DOHH2 (cell line): ENCODE results near the gene ZFHX3.

Experiments
- H3F3A ChIP-seq: fragments of 200-600 bp; sonication (generic), shearing (Covaris generic); 2 replicates; pipeline ENCODE4 v1.6.0; 2016; ENCODE audit warnings: antibody characterized with exemption, mild to moderate bottlenecking; ENCODE audit not compliant: control insufficient read depth, insufficient read depth
- H3K27ac ChIP-seq: fragments of 200-600 bp; sonication (generic); 2 replicates; pipeline ENCODE4 v1.5.1; 2014; ENCODE audit warnings: low read depth, mild to moderate bottlenecking, low read length, moderate library complexity
- H3K27me3 ChIP-seq: fragments of 200-600 bp; sonication (generic); 2 replicates; pipeline ENCODE4 v1.6.1; 2014; ENCODE audit warnings: mild to moderate bottlenecking, low read length, mixed read lengths; ENCODE audit not compliant: control insufficient read depth
- H3K36me3 ChIP-seq: fragments of 200-600 bp; sonication (generic); 2 replicates; pipeline ENCODE4 v1.6.1; 2014; ENCODE audit warnings: mild to moderate bottlenecking, low read length, moderate library complexity, mixed read lengths; ENCODE audit not compliant: control insufficient read depth
- H3K4me1 ChIP-seq: fragments of 200-600 bp; sonication (generic); 2 replicates; pipeline ENCODE4 v1.6.1; 2014; ENCODE audit warnings: mild to moderate bottlenecking, low read length, mixed read lengths; ENCODE audit not compliant: control insufficient read depth
- H3K4me2 ChIP-seq: fragments of 200-600 bp; sonication (generic); 2 replicates; pipeline ENCODE4 v1.6.0; 2014; ENCODE audit warnings: mild to moderate bottlenecking, low read length, moderate library complexity
- H3K4me3 ChIP-seq: fragments of 200-600 bp; sonication (generic); 2 replicates; pipeline ENCODE4 v1.5.1; 2014; ENCODE audit warnings: mild to moderate bottlenecking, low read length, mixed read lengths
- H3K79me2 ChIP-seq: fragments of 200-600 bp; sonication (generic); 2 replicates; pipeline ENCODE4 v1.6.1; 2014; ENCODE audit warnings: mild to moderate bottlenecking, low read length, mixed read lengths; ENCODE audit not compliant: control insufficient read depth
- H3K9me2 ChIP-seq: fragments of 200-600 bp; sonication (generic); replicated peaks from 2 replicates; pipeline ENCODE4 v1.6.1; 2014; ENCODE audit warnings: mild to moderate bottlenecking, low read length, mixed read lengths; ENCODE audit not compliant: control insufficient read depth
- H3K9me3 ChIP-seq: fragments of 200-600 bp; sonication (generic); 2 replicates; pipeline ENCODE4 v1.6.1; 2014; ENCODE audit warnings: antibody characterized with exemption, low read length, mixed read lengths; ENCODE audit not compliant: control insufficient read depth, insufficient read depth
- H4K20me1 ChIP-seq: fragments of 200-600 bp; sonication (generic); 2 replicates; pipeline ENCODE4 v1.6.0; 2014; ENCODE audit warnings: low read depth, mild to moderate bottlenecking, antibody characterized with exemption, low read length, moderate library complexity; ENCODE audit not compliant: control insufficient read depth, insufficient read depth
- CTCF ChIP-seq: fragments of 200-600 bp; sonication (generic); IDR thresholded peaks from one replicate; pipeline ENCODE4 v1.5.1; 2014; ENCODE audit warnings: antibody characterized with exemption, mild to moderate bottlenecking, low read depth, low read length; ENCODE audit not compliant: poor library complexity, severe bottlenecking
- EZH2phosphoT487 ChIP-seq: fragments of 200-600 bp; sonication (generic); IDR thresholded peaks from 2 replicates; pipeline ENCODE4 v1.6.1; 2017; ENCODE audit warnings: borderline replicate concordance, mild to moderate bottlenecking, antibody characterized with exemption, low read length, moderate library complexity, mixed read lengths

ZFHX3 gene

DNA sequence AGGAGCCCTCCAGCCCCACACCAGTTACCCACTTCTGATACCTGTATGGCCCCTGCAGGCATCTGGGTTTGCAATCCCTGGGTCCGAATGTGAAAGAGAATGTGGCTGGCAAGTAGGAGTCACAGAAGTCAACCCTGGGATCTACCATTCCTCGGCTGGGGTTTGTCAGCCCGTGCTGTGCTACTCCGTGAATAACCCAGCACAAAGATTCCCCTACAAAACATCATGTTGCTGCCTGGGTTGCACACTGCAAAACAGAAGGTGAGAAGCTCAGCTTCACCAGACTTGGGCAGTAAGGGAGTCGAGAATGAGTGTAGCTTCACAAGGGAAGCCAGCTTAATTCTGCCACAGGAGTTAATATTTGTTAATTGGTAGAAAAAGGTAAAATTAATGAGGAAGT lies 137.1 kb downstream of the ZFHX3 start:
- no peaks in the 10 kb centered on the region for H3K4me1 ChIP-seq
- no peaks in the 10 kb centered on the region for H3F3A ChIP-seq
- H3K4me2 ChIP-seq: no peak overlapping the region
- H4K20me1 ChIP-seq: no peaks in the 10 kb centered on the region
- TF ChIP-seq EZH2phosphoT487 (no peak), CTCF (no peak)
- no peaks in the 10 kb centered on the region for H3K79me2 ChIP-seq
- no peak overlapping the region for H3K27ac ChIP-seq
- no peaks in the 10 kb centered on the region for H3K9me2 ChIP-seq
- H3K4me3 ChIP-seq: no peak overlapping the region
- H3K36me3 ChIP-seq: no peaks in the 10 kb centered on the region
- no peaks in the 10 kb centered on the region for H3K9me3 ChIP-seq
- no peaks in the 10 kb centered on the region for H3K27me3 ChIP-seq

GRCh38 chr16:72910381-72910780 lies 137.5 kb downstream of the ZFHX3 start:
- Histone ChIP-seq H3K79me2 (no peaks in the 10 kb centered on the region), H3K9me3 (no peaks in the 10 kb centered on the region), H3K36me3 (no peaks in the 10 kb centered on the region), H3K4me3 (no peak overlapping the region), H3K4me2 (no peak overlapping the region), H3K27me3 (no peaks in the 10 kb centered on the region), H3K9me2 (no peaks in the 10 kb centered on the region), H3F3A (no peaks in the 10 kb centered on the region), H4K20me1 (no peaks in the 10 kb centered on the region), H3K4me1 (no peaks in the 10 kb centered on the region), H3K27ac (no peak overlapping the region)
- no peak for TF ChIP-seq EZH2phosphoT487
- no peak for TF ChIP-seq CTCF

- Histone ChIP-seq H3K4me3 (no peak overlapping the region), H3F3A (no peaks in the 10 kb centered on the region), H3K4me1 (no peaks in the 10 kb centered on the region), H3K27ac (no peak overlapping the region), H3K9me2 (no peaks in the 10 kb centered on the region), H4K20me1 (no peaks in the 10 kb centered on the region), H3K9me3 (no peaks in the 10 kb centered on the region), H3K79me2 (no peaks in the 10 kb centered on the region), H3K4me2 (no peak overlapping the region), H3K27me3 (no peaks in the 10 kb centered on the region), H3K36me3 (no peaks in the 10 kb centered on the region)
- no peak for TF ChIP-seq CTCF
- no peak for TF ChIP-seq EZH2phosphoT487
These were observed 138.7 kb downstream of the ZFHX3 start for GRCh38 chr16:72909196-72909595.
